ENCODE measurements around the gene AMFR. TPM values are rescaled to one million over a fixed set of nuclear protein-coding genes. Genes with fewer than 3 reads are reported as not detected.

The AMFR gene
- total and polyA plus RNA-seq, 5 experiments from 2014 or later, result 24.2 to 83.0 (median 38.4) TPM

DNA sequence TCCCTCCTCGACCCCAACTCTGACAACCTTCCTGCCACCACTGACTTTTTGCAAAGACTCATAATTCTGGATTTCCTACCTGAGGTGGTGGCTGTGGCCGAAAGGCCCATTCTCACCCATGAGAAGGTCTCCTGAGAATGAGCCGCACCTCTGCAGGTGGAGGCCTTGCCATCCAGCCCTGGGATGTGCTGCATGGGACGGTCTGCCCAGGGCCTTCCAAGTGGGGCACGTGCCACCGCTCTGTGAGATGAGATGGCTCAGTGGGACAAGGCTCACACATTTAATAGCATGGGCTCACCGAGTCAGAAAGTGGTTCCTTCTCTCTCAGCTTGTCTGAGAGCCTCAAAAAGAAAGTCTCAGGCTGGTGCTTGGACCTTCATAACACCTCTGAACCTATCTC, 112.8 kb downstream of the AMFR start:
- Mint-ChIP-seq H3K4me1 (peaks cover 0 to 4% (median 2%) of the 10 kb centered on the region in 4 donors), H3K27me3 (peaks cover 0 to 5% (median 3%) of the 10 kb centered on the region in 5 donors), H3K36me3 (no peaks in the 10 kb centered on the region), H3K9me3 (no peaks in the 10 kb centered on the region), H3K27ac (no peak overlapping the region), H3K4me3 (no peak overlapping the region)
- ATAC-seq, result no peak
- POLR2A ChIA-PET, result no interaction called here
- no peak for DNase-seq

DNA sequence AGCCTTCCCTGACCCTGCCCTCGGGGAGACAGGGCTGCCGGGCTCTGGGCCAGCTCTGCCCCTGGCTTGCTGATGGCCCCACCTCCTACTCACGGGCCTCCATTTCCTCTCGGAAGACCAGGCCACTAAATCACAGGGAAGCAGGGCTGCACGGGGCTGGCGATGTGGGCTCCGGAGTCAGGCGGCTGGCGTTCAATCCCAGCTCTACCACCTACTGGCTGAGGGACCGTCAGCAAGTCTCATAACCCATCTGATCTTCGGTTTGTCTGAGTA, 113.4 kb downstream of the AMFR start:
- Mint-ChIP-seq H3K27ac (no peak overlapping the region), H3K27me3 (peaks cover 0 to 10% (median 3%) of the 10 kb centered on the region in 5 donors), H3K4me3 (no peak overlapping the region), H3K9me3 (no peaks in the 10 kb centered on the region), H3K36me3 (no peaks in the 10 kb centered on the region), H3K4me1 (no peaks in the 10 kb centered on the region)
- DNase-seq (no peak), ATAC-seq (no peak)
- POLR2A ChIA-PET, result no interaction called here

Other genes with a start within 250 kb of the AMFR start
- under 1 TPM; 0.65 to 0.85 TPM for gene GNAO1, start 234.1 kb downstream of the AMFR start, total RNA-seq
- under 1 TPM in 1 of 3 donors, not detected in 2; 0.62 TPM for gene GNAO1, start 234.1 kb downstream of the AMFR start, polyA plus RNA-seq
- gene NUDT21, start 25.8 kb upstream of the AMFR start, total RNA-seq, result 100 to 1,000 TPM; 111 to 118 TPM
- 10 to 100 TPM; 55.5 to 74.1 (median 71.8) TPM for gene NUDT21, start 25.8 kb upstream of the AMFR start, polyA plus RNA-seq
- 10 to 100 TPM; 48.0 to 55.0 TPM for gene OGFOD1, start 26.0 kb upstream of the AMFR start, total RNA-seq
- gene OGFOD1, start 26.0 kb upstream of the AMFR start, polyA plus RNA-seq, result 100 to 1,000 TPM in 2 of 3 donors, 10 to 100 TPM in 1; 94.1 to 109 (median 103) TPM
- 100 to 1,000 TPM in 1 of 2 experiments, 10 to 100 TPM in 1; 94.7 to 107 TPM for gene BBS2, start 94.5 kb upstream of the AMFR start, total RNA-seq
- 10 to 100 TPM; 35.7 to 37.6 (median 36.1) TPM for gene BBS2, start 94.5 kb upstream of the AMFR start, polyA plus RNA-seq
- gene MT4, start 139.5 kb upstream of the AMFR start, total RNA-seq, result not detected
- not detected for gene MT4, start 139.5 kb upstream of the AMFR start, polyA plus RNA-seq
- 1 to 10 TPM; 1.8 to 3.1 TPM for gene MT3, start 164.0 kb upstream of the AMFR start, total RNA-seq
- 10 to 100 TPM in 2 of 3 donors, 1 to 10 TPM in 1; 8.6 to 19.9 (median 19.2) TPM for gene MT3, start 164.0 kb upstream of the AMFR start, polyA plus RNA-seq
- 10 to 100 TPM; 32.3 to 39.0 TPM for gene MT2A, start 183.0 kb upstream of the AMFR start, total RNA-seq
- gene MT2A, start 183.0 kb upstream of the AMFR start, polyA plus RNA-seq, result 100 to 1,000 TPM; 248 to 303 (median 294) TPM
- gene MT1E, start 200.2 kb upstream of the AMFR start, total RNA-seq, result 1 to 10 TPM; 1.3 to 1.6 TPM
- 10 to 100 TPM in 2 of 3 donors, 1 to 10 TPM in 1; 7.1 to 21.9 (median 10.5) TPM for gene MT1E, start 200.2 kb upstream of the AMFR start, polyA plus RNA-seq
- gene MT1M, start 207.1 kb upstream of the AMFR start, total RNA-seq, result not detected
- gene MT1M, start 207.1 kb upstream of the AMFR start, polyA plus RNA-seq, result not detected
- not detected for gene MT1A, start 213.1 kb upstream of the AMFR start, total RNA-seq
- gene MT1A, start 213.1 kb upstream of the AMFR start, polyA plus RNA-seq, result not detected
- not detected for gene MT1B, start 226.3 kb upstream of the AMFR start, total RNA-seq
- not detected for gene MT1B, start 226.3 kb upstream of the AMFR start, polyA plus RNA-seq
- 10 to 100 TPM; 18.4 to 18.9 TPM for gene MT1F, start 232.4 kb upstream of the AMFR start, total RNA-seq
- gene MT1F, start 232.4 kb upstream of the AMFR start, polyA plus RNA-seq, result 10 to 100 TPM; 82.3 to 97.4 (median 94.2) TPM
- not detected for gene MT1G, start 242.5 kb upstream of the AMFR start, total RNA-seq
- gene MT1G, start 242.5 kb upstream of the AMFR start, polyA plus RNA-seq, result under 1 TPM in 1 of 3 donors, not detected in 2; 0.74 TPM
- gene MT1H, start 244.3 kb upstream of the AMFR start, total RNA-seq, result not detected
- gene MT1H, start 244.3 kb upstream of the AMFR start, polyA plus RNA-seq, result not detected

All from naive thymus-derived CD8-positive, alpha-beta T cell (primary cell).